Prostate gland (tissue), 2 donors: ENCODE measurements around the gene XRCC2. TPM values are rescaled to one million over a fixed set of nuclear protein-coding genes. Genes with fewer than 3 reads are reported as not detected.

Source experiments
- DNase-seq: peaks from one replicate; pipeline ENCODE4 v3.0.0-alpha.2; 2019; ENCODE audit warnings: low spot score
- H3K27ac ChIP-seq, 2 donors: fragments of 200-600 bp; sonication (generic); 2 replicates each; pipeline ENCODE4 v1.5.1; 2017 to 2019
- H3K27me3 ChIP-seq: fragments of 200-600 bp; sonication (generic); replicated peaks from 2 replicates; pipeline ENCODE4 v1.5.1; 2019; ENCODE audit not compliant: insufficient read depth
- H3K36me3 ChIP-seq, 2 donors: fragments of 200-600 bp; sonication (generic); 1 replicate in 1 of 2; 2 replicates in 1 of 2; pipeline versions ENCODE4 v1.5.1 to v1.8.1; 2017 to 2019
- H3K4me1 ChIP-seq: fragments of 200-600 bp; sonication (generic); replicated peaks from 2 replicates; pipeline ENCODE4 v1.5.1; 2019
- H3K4me3 ChIP-seq, 2 donors: fragments of 200-600 bp; sonication (generic); 2 replicates each; pipeline ENCODE4 v1.5.1; 2017 to 2019
- H3K9me3 ChIP-seq: fragments of 200-600 bp; sonication (generic); 2 replicates; pipeline ENCODE4 v1.5.1; 2017
- POLR2A ChIP-seq: fragments of 450-650 bp; IDR thresholded peaks from one replicate; pipeline ENCODE4 v1.6.1; 2016; ENCODE audit warnings: antibody characterized with exemption, mild to moderate bottlenecking
- POLR2AphosphoS5 ChIP-seq: sonication (generic); formaldehyde crosslinking; IDR thresholded peaks from one replicate; pipeline ENCODE4 v1.6.1; 2017; ENCODE audit warnings: antibody characterized with exemption
- WGBS: methylation state at CpG from one replicate; pipeline ENCODE4 v1.1.5; 2018; 5-methylcytosine and 5-hydroxymethylcytosine counted together
- intact Hi-C: fragments of 100-400 bp; cut with DNase I; formaldehyde crosslinking; loops from one replicate; pipeline ENCODE4 v1.14.2; 2022
- total RNA-seq, 2 donors: library from RNA; depleted of rRNA; stranded (reverse); fragments of >200 nt; gene quantifications; one replicate each; pipeline ENCODE4 v1.1.0, GENCODE V29; 2016
- TF ChIP-seq, protein P1 (sequence below), 4 experiments: fragments of 200-600 bp in 2 of 4; fragments of 450-650 bp in 2 of 4; sonication (generic) in 2 of 4; IDR thresholded peaks; 1 replicate in 3 of 4; 2 replicates in 1 of 4; pipeline ENCODE4 v1.5.1; 2016 to 2019; ENCODE audit warnings: antibody characterized with exemption in 4 of 4, mild to moderate bottlenecking in 2 of 4, moderate library complexity in 2 of 4

The XRCC2 gene
- total RNA-seq, 2 donors from 2014 or later, result 0.91 to 1.6 TPM

DNA sequence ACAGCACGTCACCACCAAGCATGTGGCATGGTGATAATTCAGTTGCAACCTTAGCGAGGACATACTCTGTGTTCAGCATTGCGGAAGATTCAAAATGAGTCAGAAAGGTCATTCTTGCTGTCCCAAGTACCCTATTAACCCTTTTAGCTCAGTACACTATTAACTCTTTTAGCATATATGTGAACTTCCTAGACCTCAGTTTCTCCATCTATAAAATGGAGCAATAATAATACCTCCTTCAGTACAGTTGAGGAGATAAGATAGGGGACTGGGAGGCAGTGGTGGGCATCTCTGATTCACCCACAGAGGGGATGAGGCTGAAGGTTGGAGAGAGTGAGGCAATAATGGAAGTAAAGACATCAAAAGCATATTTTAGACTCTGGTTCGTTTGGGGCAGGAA is 67.3 kb downstream of the XRCC2 start:
- H3K27ac ChIP-seq, result no peak overlapping the region
- H3K9me3 ChIP-seq, result no peaks in the 10 kb centered on the region
- no peaks in the 10 kb centered on the region for H3K4me1 ChIP-seq
- WGBS, result 65% methylated on average over 4 of the region's 4 CpGs
- no peak overlapping the region for H3K4me3 ChIP-seq
- no peaks in the 10 kb centered on the region for H3K27me3 ChIP-seq
- intact Hi-C loops, result no loop called here
- H3K36me3 ChIP-seq, result no peaks in the 10 kb centered on the region
- TF ChIP-seq POLR2AphosphoS5 (no peak), POLR2A (no peak)
- TF ChIP-seq, protein P1, sequence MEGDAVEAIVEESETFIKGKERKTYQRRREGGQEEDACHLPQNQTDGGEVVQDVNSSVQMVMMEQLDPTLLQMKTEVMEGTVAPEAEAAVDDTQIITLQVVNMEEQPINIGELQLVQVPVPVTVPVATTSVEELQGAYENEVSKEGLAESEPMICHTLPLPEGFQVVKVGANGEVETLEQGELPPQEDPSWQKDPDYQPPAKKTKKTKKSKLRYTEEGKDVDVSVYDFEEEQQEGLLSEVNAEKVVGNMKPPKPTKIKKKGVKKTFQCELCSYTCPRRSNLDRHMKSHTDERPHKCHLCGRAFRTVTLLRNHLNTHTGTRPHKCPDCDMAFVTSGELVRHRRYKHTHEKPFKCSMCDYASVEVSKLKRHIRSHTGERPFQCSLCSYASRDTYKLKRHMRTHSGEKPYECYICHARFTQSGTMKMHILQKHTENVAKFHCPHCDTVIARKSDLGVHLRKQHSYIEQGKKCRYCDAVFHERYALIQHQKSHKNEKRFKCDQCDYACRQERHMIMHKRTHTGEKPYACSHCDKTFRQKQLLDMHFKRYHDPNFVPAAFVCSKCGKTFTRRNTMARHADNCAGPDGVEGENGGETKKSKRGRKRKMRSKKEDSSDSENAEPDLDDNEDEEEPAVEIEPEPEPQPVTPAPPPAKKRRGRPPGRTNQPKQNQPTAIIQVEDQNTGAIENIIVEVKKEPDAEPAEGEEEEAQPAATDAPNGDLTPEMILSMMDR (IDR thresholded peaks at IDR 0.05), result no peak
- DNase-seq, result no peak

DNA sequence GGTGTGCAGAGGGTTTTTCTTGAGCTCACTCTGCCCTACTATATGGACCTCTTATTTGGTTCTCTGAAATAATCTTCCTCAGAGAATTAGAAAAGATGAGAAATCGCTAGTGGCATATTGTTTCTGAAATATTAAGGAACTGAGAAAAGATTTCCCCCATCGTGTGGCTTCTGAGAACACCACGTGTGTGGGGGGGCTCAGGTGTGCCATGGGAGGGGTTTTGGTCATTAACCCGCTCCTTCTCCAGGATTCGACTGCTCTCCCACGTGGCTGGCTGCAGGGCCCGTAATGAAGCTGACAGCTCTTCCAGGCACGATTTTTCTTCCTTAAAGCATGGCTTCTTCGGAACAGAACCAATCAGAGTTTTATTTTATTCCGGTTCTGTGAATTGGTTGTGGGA is 67.7 kb downstream of the XRCC2 start:
- 70% methylated on average over 10 of the region's 10 CpGs for WGBS
- no peaks in the 10 kb centered on the region for H3K4me1 ChIP-seq
- TF ChIP-seq POLR2A, result no peak
- TF ChIP-seq POLR2AphosphoS5, result no peak
- TF ChIP-seq, protein P1 (IDR thresholded peaks at IDR 0.05), result no peak
- no peak for DNase-seq
- no peaks in the 10 kb centered on the region for H3K36me3 ChIP-seq
- H3K9me3 ChIP-seq, result no peaks in the 10 kb centered on the region
- H3K27me3 ChIP-seq, result no peaks in the 10 kb centered on the region
- H3K27ac ChIP-seq, result no peak overlapping the region
- intact Hi-C loops, result no loop called here
- H3K4me3 ChIP-seq, result no peak overlapping the region

DNA sequence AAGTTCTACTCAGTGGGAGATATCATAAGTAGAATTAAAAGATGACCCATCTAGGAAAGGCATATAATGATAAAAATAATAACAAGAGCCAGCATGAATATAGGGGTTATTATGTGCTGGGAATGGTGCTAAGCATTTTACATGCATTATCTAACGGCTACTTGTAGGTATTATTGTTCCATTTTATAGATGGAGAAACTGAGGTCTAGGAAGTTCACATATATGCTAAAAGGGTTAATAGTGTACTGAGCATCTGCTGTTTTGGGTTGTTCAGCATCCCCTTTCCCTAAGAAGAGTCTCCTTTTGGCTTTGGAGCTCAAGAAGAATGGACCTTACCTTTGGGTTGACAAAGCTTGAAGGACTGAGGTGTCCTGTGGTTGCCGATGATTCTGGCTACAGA is 68.9 kb downstream of the XRCC2 start:
- no peaks in the 10 kb centered on the region for H3K36me3 ChIP-seq
- H3K4me3 ChIP-seq, result no peak overlapping the region
- intact Hi-C loops, result no loop called here
- 93% methylated on average over 2 of the region's 2 CpGs for WGBS
- TF ChIP-seq POLR2A (no peak), POLR2AphosphoS5 (no peak)
- TF ChIP-seq, protein P1 (IDR thresholded peaks at IDR 0.05), result no peak
- no peaks in the 10 kb centered on the region for H3K4me1 ChIP-seq
- H3K9me3 ChIP-seq, result no peaks in the 10 kb centered on the region
- DNase-seq, result no peak
- H3K27ac ChIP-seq, result no peak overlapping the region
- H3K27me3 ChIP-seq, result no peaks in the 10 kb centered on the region

DNA sequence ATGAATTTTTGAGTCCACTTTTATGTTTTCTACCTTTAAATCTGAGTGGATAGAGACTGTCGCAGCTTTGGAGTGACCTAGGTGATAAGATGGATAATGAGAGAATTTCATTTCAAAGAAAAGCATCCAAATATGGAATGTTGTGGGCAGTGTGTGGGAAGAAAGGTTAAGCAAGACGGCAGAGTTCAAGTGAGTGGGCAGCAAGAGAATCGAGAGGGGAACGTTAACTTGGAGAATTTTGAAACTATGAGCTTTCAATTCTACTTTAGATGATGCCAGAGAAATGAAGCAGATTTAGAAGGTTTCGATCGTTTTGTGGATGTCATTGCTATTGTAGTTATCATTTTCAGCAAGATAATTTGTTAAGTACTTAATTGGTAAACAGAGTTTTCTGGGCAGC is 73.0 kb downstream of the XRCC2 start:
- Histone ChIP-seq H3K27me3 (no peaks in the 10 kb centered on the region), H3K4me1 (no peaks in the 10 kb centered on the region), H3K36me3 (no peaks in the 10 kb centered on the region), H3K27ac (no peak overlapping the region), H3K9me3 (no peaks in the 10 kb centered on the region), H3K4me3 (no peak overlapping the region)
- no peak for TF ChIP-seq POLR2AphosphoS5
- TF ChIP-seq, protein P1 (IDR thresholded peaks at IDR 0.05), result no peak
- no peak for TF ChIP-seq POLR2A
- WGBS, result 54% methylated on average over 6 of the region's 6 CpGs
- no peak for DNase-seq
- intact Hi-C loops, result no loop called here

- Histone ChIP-seq H3K27me3 (no peaks in the 10 kb centered on the region), H3K36me3 (no peaks in the 10 kb centered on the region), H3K9me3 (no peaks in the 10 kb centered on the region), H3K27ac (no peak overlapping the region), H3K4me1 (no peaks in the 10 kb centered on the region), H3K4me3 (no peak overlapping the region)
- intact Hi-C loops, result no loop called here
- TF ChIP-seq POLR2A, result no peak
- TF ChIP-seq, protein P1 (IDR thresholded peaks at IDR 0.05), result no peak
- no peak for TF ChIP-seq POLR2AphosphoS5
- 93% methylated on average over 17 of the region's 17 CpGs for WGBS
- DNase-seq, result no peak
Measured at GRCh38 chr7:152601305-152601798, 74.6 kb downstream of the XRCC2 start.
